Activated effector memory CD4-positive, alpha-beta T cell treated with Interleukin-2 at 50 U/mL for 16 hours (primary cell): Measurements from ENCODE around the gene HCAR3.

Source experiments
- DNase-seq: peaks from one replicate; pipeline ENCODE4 v3.0.0-alpha.2; 2020

Gene HCAR3

DNA sequence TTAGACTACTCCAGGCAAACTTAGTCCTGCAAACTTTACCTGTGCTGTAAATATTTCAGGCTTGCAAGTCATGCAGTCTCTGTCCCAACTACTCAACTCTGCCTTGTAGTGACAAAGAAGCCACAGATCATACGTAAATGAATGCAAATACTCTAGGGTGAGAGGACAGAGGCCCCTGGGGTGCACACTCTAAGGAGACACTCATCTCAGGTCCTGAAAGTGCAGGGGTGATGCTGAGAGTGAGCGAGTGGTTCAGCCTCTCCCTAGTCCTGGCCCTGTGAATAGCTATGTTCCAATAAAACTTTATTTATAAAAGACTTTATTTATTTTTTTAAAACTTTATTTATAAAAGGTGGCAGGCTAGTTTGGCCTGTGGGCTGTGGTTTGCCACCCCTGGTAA is 48.3 kb downstream of the HCAR3 start:
- DNase-seq: no peak

DNA sequence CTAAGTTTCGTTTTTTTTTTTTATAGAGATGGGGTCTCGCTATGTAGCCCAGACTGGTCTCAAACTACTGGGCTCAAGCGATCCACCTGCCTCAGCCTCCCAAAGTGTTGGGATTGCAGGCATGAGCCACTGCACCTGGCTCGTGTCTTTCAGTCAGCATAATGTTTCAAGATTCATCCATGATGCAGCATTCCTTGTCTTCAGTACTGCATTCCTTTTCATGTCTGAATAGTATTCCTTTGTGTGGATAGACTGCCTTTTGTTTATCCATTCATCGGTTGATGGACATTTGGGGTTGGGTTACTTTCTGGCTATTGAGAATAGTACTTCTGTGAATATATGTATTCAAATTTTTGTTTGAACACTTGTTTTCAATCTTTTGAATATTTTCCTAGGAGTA is 50.9 kb downstream of the HCAR3 start:
- DNase-seq: no peak

DNA sequence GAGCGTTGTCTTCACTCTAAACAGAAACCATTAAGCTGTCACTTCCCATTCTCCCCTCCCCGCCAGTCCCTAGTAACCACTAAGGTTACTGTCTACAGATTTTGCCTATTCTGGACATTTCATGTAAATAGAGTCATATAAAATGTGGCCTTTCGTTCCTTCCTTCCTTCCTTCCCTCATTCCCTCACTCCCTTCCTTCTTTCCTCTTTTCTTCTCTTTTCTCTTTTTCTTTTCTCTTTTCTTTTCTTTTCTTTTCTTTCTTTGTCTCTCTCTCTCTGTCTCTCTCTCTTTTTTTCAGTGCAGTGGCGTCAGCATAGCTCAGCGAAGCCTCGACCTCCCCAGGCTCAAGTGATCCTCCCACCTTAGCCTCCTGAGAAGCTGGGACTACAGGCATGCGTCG is 51.3 kb downstream of the HCAR3 start:
- DNase-seq: no peak
